Measurements from ENCODE around the gene PYCARD.
"Not testable (repeated sequence)": the region's sequence is repeated elsewhere in the genome, so short reads cannot be mapped to it uniquely, and the experiment has no call there.

The PYCARD gene

DNA sequence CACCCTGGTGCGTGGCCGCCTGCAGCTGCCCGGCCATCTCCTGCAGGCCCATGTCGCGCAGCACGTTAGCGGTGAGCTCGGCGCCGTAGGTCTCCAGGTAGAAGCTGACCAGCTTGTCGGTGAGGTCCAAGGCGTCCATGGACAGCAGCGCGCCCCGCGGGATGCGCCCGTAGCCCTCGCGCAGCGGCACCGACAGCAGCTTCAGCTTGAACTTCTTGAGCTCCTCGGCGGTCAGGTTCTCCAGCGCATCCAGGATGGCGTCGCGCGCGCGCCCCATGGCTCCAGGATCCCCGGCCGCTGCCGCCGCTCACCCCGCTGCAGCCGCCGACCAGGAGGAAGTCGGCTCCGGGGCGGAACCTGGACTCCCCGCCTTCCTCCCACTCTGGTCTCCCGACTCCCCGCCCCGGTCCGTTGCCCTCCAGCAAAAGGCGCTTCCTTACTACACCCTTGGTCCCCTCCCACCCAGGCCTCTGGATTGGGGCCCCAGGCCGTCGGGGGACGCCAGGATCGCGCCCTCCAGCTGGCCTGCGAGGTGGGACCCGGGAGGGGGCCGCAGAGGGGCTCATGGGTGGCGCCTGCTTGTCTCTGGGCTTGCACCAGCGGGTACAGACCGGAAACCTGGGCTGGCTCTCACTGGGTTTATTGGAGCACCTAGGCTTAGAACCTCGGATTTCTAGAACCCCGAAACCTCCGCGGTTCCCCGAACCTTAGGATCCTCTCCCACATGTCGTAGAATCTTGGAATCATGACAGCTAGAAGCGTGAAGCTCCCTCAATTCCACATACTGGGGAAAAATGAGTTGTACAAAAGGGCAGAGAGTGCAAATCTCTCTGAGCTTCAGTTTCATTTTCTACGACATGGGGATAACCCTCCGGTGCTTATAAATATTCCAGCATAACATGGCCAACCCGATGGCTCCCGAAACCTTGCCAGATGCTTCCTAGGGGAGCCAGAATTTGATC, at the start of gene PYCARD:
Gene PYCARD, minus strand, starts transcription at position 347 of the 962 bp plus-strand sequence. Its CDS starts 70 bp downstream, at position 277.
- DNase-seq (ENCODE audit: extremely low spot score, insufficient read length, low read depth): no peak
- peak; percentile 60 for FAIRE-seq

DNA sequence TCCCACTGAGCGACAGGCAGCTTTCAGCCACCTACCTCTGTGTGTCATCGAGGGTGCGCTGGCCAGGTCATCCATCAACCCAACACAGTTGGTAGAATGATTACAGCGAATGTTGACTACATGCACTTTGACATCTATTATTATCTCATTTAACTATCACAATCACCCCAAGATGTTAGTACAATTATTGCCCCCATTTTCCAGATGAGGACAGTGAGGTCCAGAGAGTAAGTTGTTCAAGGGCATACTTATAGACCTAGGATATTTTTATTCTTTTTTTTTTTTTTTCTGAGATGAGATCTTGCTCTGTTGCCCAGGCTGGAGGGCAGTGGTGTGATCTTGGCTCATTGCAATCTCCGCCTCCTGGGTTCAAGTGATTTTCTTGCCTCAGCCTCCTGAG, 48.9 kb upstream of the PYCARD start:
- DNase-seq (ENCODE audit: extremely low spot score, insufficient read length, low read depth) (no peak), FAIRE-seq (no peak)

DNA sequence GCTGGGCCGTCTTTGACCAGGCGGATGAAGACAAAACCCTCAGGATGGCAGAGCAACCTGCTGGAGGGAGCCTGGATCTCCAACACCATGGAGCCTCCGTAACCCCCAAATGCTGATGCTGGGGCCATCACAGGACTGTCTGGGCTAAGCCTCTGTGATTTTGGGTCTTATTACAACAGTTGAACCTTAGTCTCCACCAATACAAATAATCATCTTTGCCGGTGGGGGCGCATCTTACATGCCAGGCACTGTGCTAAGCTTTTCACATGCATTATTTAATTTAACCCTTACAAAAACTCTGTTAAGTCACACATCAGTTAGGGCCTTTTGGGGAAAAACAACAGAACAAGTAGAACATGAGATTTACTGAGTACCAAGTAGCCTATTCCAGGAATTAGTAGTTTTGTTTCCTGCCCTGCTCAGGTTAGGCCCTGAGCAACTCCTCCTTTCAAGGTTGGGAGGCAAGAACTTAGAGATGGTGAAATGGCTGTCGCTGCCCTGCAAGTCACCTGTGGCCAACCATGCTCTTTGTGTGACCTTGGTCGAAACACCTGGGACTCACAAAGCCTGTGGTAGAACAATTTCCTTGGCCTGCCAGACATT, 48.3 kb upstream of the PYCARD start:
- no peak for DNase-seq (ENCODE audit: extremely low spot score, insufficient read length, low read depth)
- no peak for FAIRE-seq

DNA sequence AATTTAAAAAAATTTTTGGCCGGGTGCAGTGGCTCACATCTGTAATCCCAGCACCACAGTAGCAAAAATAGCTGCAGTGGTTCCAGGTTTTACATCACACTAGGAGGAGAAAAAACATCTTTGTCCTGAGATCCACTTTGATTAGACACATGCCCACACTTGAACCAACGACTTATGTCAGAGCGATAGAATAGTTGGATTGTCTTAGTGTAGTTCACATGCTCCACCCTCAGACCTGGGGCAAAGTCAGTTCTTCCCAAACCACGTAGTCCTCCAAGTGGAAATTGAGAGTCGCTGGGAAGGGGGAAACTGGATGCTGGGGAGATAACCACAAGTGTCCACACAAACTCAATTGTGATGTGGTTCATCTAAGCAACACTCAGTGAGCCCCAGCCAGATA, 45.8 kb upstream of the PYCARD start:
- no peak for FAIRE-seq
- no peak for DNase-seq (ENCODE audit: extremely low spot score, insufficient read length, low read depth)

DNA sequence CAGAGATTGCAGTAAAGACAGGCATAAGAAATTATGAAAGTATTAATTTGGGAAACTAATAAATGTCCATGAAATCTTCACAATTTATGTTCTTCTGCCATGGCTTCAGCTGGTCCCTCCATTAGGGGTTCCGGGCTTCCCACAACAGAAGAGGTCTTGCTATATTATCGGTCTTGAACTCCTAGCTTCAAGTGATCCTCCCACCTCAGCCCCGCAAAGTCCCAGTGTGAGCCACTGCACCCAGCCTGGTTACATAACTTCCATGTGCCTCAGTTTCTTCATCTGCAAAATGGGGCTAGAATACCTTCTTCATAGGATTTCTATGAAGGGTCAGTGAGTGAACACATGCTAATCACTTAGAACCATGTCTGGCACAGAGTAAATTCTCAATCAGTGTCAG, 43.7 kb upstream of the PYCARD start:
- no peak for DNase-seq (ENCODE audit: extremely low spot score, insufficient read length, low read depth)
- FAIRE-seq: no peak

DNA sequence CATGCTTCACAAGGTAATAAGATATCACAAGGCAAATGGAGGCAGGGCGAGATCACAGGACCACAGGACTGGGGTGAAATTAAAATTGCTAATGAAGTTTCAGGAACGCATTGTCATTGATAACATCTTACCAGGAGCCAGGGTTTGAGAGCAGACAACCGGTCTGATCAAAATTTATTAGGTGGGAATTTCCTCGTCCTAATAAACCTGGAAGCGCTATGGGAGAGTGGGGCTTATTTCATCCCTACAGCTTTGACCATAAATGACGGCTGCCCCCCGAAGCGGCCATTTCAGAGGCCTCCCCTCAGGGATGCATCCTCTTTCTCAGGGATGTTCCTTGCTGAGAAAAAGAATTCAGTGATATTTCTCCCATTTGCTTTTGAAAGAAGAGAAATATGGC, 43.0 kb upstream of the PYCARD start:
- not testable (repeated sequence) for DNase-seq (ENCODE audit: extremely low spot score, insufficient read length, low read depth); FAIRE-seq

DNA sequence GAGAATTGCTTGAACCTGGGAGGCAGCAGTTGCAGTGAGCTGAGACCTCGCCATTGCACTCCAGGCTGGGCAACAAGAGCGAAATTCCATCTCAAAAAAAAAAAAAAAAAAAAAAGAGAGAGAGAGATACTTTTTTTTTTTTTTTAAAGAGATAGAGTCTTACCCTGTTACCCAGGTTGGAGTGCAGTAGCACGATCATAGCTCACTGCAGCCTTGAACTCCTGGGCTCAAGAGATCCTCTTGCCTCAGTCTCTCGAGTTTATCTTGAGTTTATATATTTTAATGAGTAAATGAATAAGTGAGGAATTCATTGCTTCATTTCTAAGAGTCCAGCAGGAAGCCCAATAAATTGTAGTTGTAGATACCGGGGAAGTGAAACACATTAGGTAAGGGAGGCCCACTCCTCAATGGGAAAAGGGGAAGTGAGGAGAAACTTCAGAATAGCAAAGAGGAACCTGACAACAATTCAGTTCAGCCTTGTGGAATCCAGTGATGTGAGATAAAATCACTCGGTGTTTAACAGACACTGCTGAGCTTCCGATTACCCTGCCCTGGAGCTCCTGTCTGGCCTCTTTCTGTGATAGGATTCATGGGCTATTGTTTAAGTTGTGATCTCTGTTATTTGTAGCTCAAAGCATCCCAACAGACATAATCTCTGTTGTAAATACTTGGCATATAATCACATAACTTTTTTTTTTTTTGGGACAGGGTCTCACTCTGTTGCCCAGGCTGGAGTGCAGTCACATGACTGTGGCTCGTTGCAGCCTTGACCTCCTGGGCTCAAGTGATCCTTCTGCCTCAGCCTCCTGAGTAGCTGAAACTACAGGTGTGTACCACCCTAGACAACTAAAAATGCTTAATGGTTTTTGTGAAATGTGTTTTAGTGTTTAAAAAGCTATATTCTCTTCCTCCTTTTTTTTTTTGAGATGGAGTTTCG, 41.4 kb upstream of the PYCARD start:
- peak; percentile 9 for FAIRE-seq

DNA sequence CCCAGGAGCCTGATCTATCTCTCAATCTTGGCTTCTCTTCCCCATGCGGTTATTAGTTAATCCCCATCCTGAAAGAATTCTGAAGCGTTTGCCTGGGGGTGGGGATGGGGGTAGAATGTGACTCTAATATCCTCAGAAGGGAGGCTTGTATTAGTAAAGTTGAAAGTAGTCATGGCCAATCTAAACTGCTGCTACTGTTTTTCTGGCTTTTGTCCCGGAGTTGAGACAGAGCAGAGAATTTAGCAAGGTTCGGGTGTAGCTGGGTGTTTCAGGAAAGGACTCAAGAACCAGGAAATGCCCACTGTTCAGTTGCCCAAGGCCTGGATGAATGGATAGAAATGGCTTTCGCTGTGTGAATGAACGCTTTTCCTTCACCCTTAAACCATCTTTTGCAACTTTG, 39.6 kb upstream of the PYCARD start:
- FAIRE-seq: no peak
- DNase-seq (ENCODE audit: extremely low spot score, insufficient read length, low read depth): no peak

More for the DNA sequence above, 41.4 kb upstream of the PYCARD start:
- DNase-seq (ENCODE audit: extremely low spot score, insufficient read length, low read depth): no peak

DNA sequence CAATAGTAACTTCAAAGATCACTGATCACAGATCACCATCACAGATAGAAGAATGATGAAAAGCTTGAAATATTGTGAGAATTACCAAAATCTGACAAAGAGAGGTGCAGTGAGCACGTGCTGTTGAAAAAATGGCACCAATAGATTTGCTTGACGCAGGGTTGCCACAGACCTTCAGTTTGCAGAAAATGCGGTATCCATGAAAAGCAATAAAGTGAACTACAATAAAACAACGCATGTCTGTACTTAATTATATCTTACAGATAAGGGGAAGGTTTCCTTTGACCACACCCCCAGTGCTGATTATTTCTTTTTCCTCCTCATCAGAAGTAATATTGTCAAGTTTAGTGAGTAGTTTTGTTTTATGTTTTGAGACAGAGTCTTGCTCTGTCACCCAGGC, 35.5 kb upstream of the PYCARD start:
- FAIRE-seq (no peak), DNase-seq (ENCODE audit: extremely low spot score, insufficient read length, low read depth) (no peak)

DNA sequence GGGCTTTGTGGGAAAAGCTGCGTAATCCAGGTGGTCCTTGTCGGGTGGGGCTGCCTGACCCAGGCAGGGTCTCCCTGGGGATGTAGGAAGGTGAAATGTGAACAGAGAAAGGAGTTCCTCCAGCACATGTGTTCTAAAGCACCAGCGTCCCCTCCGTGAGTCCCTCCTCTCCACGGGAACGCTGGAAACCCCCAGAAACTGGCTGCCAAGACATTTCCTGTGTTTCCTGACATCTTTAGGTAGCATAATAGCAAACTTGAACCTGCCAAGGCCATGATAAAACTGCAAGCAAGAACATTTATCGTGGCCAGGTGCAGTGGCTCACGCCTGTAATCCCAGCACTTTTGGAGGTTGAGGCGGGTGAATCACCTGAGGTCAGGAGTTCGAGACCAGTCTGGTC, 26.9 kb upstream of the PYCARD start:
- FAIRE-seq (no peak), DNase-seq (ENCODE audit: extremely low spot score, insufficient read length, low read depth) (no peak)

DNA sequence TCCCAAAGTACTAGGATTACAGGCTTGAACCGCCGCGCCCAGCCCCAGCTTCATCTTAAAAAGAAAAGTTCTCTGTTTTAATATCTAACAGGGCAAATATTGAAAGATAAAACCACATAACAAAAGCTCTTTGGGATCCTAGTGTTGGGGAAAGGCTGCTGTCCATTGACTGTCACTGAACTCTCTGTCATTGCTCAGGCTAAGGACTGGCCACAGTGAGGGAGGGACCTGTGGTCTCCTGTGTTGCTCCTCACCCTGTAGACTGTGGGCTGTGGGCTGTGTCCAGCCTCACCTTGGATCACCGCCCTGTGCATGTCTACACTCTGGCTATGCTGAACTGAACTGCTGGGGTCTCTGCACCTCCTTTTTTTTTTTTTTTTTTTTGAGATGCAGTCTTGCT, 25.6 kb upstream of the PYCARD start:
- DNase-seq (ENCODE audit: extremely low spot score, insufficient read length, low read depth) (no peak), FAIRE-seq (no peak)

DNA sequence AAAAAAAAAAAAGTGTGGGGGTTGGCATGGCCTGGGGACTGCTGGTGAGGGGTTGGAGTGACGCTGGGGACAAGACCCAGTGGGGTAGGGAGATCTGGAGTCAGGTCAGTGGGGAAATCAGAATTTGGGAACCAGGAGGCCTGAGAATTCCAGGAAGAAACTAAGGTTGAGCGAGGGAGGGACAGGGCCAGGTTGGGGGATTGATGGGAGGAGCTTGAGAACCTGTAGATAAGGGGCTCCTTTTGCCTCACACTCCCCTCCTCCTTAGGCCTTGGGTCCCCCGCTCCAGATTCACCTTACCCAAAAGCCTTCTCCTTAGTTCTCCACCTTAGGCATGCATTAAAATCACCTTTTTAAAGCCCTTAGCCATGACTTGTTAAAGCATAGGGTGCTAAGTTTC, 22.6 kb upstream of the PYCARD start:
- DNase-seq (ENCODE audit: extremely low spot score, insufficient read length, low read depth) (no peak), FAIRE-seq (no peak)

DNA sequence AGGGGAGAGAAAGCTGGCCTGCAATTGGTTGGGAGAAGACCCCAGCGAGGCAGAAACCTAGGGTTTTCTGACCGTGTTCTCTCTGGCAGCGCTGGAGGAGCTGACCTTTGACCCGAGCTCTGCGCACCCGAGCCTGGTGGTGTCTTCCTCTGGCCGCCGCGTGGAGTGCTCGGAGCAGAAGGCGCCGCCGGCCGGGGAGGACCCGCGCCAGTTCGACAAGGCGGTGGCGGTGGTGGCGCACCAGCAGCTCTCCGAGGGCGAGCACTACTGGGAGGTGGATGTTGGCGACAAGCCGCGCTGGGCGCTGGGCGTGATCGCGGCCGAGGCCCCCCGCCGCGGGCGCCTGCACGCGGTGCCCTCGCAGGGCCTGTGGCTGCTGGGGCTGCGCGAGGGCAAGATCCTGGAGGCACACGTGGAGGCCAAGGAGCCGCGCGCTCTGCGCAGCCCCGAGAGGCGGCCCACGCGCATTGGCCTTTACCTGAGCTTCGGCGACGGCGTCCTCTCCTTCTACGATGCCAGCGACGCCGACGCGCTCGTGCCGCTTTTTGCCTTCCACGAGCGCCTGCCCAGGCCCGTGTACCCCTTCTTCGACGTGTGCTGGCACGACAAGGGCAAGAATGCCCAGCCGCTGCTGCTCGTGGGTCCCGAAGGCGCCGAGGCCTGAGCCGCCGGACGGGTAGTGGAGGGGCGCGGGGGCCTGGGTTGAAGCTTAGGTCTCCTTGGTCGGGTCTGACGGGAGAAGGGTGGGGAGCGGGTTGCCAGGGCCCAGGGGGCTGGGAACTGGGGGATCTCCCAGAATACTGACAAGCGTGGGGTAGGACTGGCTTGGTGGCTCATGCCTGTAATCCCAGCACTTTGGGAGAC, 21.8 kb upstream of the PYCARD start:
- FAIRE-seq (no peak), DNase-seq (ENCODE audit: extremely low spot score, insufficient read length, low read depth) (no peak)

DNA sequence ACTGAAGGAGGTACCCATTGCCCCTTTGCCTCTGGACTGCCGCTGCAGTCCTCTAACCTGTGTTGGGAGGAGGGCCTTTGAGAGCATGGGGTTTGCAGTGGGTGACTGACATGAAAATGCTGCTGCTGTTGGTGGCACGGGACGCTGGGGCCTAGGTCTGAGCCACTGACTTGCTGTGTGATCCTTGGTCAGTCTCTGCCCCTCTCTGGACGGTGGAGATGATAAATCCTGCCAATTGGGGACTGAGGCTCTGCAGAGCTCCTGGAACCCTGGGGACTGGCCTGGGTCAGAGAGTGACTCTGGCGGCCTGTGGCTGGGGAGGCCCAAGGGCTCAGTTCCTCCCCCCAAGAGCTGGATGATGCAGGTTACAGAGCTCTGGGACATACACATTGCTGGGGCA, 20.5 kb upstream of the PYCARD start:
- no peak for DNase-seq (ENCODE audit: extremely low spot score, insufficient read length, low read depth)
- no peak for FAIRE-seq

DNA sequence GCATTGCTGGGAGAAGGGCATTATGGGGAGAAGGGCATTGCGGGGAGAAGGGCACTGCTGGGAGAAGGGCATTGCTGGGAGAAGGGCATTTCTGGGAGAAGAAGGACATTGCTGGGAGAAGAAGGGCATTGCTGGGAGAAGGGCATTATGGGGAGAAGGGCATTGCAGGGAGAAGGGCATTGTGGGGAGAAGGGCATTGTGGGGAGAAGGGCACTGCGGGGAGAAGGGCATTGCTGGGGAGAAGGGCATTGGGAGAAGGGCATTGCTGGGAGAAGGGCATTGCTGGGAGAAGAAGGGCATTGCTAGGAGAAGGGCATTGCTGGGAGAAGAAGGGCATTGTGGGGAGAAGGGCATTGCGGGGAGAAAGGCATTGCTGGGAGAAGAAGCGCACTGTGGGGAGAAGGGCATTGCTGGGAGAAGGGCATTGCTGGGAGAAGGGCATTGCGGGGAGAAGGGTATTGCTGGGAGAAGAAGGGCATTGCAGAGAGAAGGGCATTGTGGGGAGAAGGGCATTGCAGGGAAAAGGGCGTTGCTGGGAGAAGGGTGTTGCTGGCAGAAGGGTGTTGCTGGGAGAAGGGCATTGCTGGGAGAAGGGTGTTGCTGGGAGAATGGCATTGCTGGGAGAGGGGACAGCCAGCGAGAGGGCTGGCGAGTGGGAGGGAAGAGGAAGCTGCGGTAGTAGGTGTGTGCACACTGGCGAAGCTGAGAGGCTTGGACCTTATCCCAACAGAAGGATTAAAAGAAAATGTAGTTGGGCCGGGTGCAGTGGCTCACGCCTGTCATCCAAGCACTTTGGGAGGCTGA, 19.0 kb upstream of the PYCARD start:
- FAIRE-seq: no peak

DNA sequence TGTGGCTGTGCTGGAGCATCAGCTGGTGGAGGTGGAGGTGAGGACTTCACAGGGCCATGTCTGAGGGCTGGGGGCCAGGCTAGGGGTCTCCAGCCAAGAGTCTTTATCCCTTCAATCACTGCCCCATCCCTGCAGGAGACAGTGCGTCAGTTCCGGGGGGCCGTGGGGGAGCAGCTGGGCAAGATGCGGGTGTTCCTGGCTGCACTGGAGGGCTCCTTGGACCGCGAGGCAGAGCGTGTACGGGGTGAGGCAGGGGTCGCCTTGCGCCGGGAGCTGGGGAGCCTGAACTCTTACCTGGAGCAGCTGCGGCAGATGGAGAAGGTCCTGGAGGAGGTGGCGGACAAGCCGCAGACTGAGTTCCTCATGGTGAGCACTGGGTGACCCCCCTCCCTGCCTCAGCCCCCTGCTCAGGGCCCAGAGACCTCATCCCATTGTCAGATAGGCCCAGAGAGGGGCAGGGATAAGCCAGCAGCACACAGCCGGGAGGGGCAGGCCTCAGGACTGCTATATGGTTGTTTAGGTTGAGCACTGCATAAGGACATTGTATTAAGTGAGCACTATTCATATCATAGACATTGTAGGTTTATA, 16.7 kb upstream of the PYCARD start:
- no peak for FAIRE-seq
- DNase-seq (ENCODE audit: extremely low spot score, insufficient read length, low read depth): no peak

More for the DNA sequence above, 19.0 kb upstream of the PYCARD start:
- no peak for DNase-seq (ENCODE audit: extremely low spot score, insufficient read length, low read depth)

DNA sequence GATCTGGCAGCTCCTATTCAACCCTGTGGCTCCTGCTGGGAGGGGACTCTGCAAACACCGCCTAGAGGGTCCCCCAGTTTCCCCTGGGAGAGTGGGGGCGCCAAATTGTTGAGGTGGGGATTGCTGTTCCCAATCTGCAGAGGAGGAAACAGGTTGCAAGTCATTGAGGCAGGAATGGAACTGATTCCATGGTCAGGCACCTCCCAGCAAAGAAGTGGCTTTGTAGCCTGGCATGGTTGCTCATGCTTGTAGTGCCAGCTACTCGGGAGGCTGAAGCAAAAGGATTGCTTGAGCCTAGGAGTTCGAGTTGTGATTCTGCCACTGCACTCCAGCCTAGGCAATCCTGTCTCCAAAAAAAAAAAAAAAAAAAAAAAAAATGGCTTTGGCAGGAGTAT, 14.6 kb upstream of the PYCARD start:
- DNase-seq (ENCODE audit: extremely low spot score, insufficient read length, low read depth) (no peak), FAIRE-seq (no peak)

DNA sequence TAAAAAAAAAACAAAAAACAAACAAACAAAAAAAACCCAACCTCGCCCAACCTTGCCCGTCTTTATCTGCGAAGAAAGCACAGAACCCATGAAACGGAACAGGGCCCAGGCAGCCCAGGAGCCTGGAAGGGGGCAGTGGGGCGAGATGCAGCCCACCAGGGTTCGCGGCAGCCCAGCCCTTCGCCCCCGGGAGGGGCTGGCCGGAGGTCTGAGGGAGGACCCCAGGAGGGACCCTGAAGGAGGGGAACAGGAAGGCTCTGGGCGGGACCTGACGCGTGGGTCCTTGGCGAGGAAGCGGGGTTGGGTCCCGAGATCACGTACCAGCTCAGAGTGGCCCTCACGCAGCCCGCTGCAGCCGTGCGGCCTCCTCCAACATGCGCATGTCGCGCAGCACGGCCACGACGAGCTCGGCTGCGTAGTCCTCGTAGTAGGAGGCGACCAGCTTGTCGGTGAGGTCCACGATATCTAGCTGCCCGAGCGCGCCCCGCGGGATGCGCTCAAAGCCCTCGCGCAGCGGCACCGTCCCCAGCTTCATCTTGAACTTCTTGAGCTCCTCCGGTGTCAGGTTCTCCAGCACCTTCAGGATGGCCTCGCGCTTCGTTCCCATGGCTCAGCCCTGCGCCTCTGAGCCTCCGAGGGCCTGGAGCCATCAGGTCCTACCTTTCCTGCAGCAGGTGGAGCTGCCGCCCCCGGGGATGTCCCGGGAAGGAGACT, 14.0 kb upstream of the PYCARD start, which contains the start of gene PYDC1:
Gene PYDC1, minus strand, starts transcription at position 714 of the 714 bp plus-strand sequence. Its CDS starts 107 bp downstream, at position 607.
- DNase-seq (ENCODE audit: extremely low spot score, insufficient read length, low read depth) (no peak), FAIRE-seq (no peak)
